Astrocyte (in vitro differentiated cells and primary cell): ENCODE data around the gene PRRT1B.

ENCODE experiments used
- CTCF ChIP-seq: IDR thresholded peaks from 2 replicates; pipeline ENCODE4 v1.5.1; 2011; ENCODE audit warnings: low read depth, mild to moderate bottlenecking, inconsistent platforms, low read length, moderate library complexity; ENCODE audit not compliant: insufficient read depth
- EZH2 ChIP-seq: IDR thresholded peaks from 2 replicates; pipeline ENCODE4 v1.6.1; 2012; ENCODE audit warnings: mild to moderate bottlenecking, low read length, inconsistent platforms; ENCODE audit not compliant: insufficient read depth

- no peak for TF ChIP-seq CTCF
- TF ChIP-seq EZH2: no peak
Observed at GRCh38 chr9:131594906-131595665, 49.8 kb downstream of the PRRT1B start.
